Stimulated activated CD8-positive, alpha-beta memory T cell treated with anti-CD3 and anti-CD28 coated beads, Interleukin-15, amount 100 ng/mL, for 4 hours (primary cell): ENCODE data around the gene SUGP1.
"Not testable (repeated sequence)": the region's sequence is repeated elsewhere in the genome, so short reads cannot be mapped to it uniquely, and the experiment has no call there.

Source experiments
- DNase-seq, 2 donors: peaks; one replicate each; pipeline ENCODE4 v3.0.0-alpha.2; 2020; ENCODE audit warnings: low read depth in 2 of 2

SUGP1 gene

GRCh38 chr19:19262190-19263057 lies 57.9 kb downstream of the SUGP1 start:
- DNase-seq: no peak

GRCh38 chr19:19261350-19262189 lies 58.7 kb downstream of the SUGP1 start:
- no peak for DNase-seq

- DNase-seq: no peak
Measured at GRCh38 chr19:19260417-19261214, 59.7 kb downstream of the SUGP1 start.

GRCh38 chr19:19259741-19260140 lies 60.6 kb downstream of the SUGP1 start:
- DNase-seq: no peak

GRCh38 chr19:19258589-19259338 lies 61.5 kb downstream of the SUGP1 start:
- DNase-seq: no peak

- DNase-seq: no peak
Measured at GRCh38 chr19:19257836-19258588, 62.3 kb downstream of the SUGP1 start.

- no peak for DNase-seq
Measured at GRCh38 chr19:19257137-19257536, 63.2 kb downstream of the SUGP1 start.

GRCh38 chr19:19256072-19256969 lies 64.0 kb downstream of the SUGP1 start:
- DNase-seq: no peak

GRCh38 chr19:19253409-19253808 lies 66.9 kb downstream of the SUGP1 start:
- DNase-seq: not testable (repeated sequence)

- DNase-seq: no peak
Measured at GRCh38 chr19:19250196-19250801, 70.0 kb downstream of the SUGP1 start.

- no peak for DNase-seq
Measured at GRCh38 chr19:19240476-19240875, 79.8 kb downstream of the SUGP1 start.

GRCh38 chr19:19239675-19240074 lies 80.6 kb downstream of the SUGP1 start:
- no peak for DNase-seq

GRCh38 chr19:19238126-19238894 lies 82.0 kb downstream of the SUGP1 start:
- no peak for DNase-seq

GRCh38 chr19:19236173-19236572 lies 84.1 kb downstream of the SUGP1 start:
- DNase-seq: no peak

- no peak for DNase-seq
Measured at GRCh38 chr19:19234220-19234816, 86.0 kb downstream of the SUGP1 start.

- DNase-seq: no peak
Measured at GRCh38 chr19:19232261-19232721, 88.0 kb downstream of the SUGP1 start.

- no peak for DNase-seq
Measured at GRCh38 chr19:19230999-19231398, 89.3 kb downstream of the SUGP1 start.

GRCh38 chr19:19229701-19230100 lies 90.6 kb downstream of the SUGP1 start:
- DNase-seq: no peak
